GM12878 (cell line): ENCODE data around the gene FHOD3. TPM values are rescaled to one million over a fixed set of nuclear protein-coding genes. Genes with fewer than 3 reads are reported as not detected.

Source experiments
- BHLHE40 ChIP-seq, 2 experiments: fragments of 450-650 bp in 1 of 2; IDR thresholded peaks; 2 replicates each; pipeline ENCODE4 v1.6.1; 2011 to 2017; ENCODE audit warnings: low read depth in 2 of 2, borderline replicate concordance in 1 of 2, improper control_type of control experiment in 1 of 2, low read length in 1 of 2, mild to moderate bottlenecking in 1 of 2
- CBX3 ChIP-seq: fragments of 200-600 bp; sonication (generic); IDR thresholded peaks from 2 replicates; pipeline ENCODE4 v1.6.1; 2016; ENCODE audit warnings: low read depth, borderline replicate concordance
- CEBPB ChIP-seq, 2 experiments: fragments of 150-350 bp in 1 of 2; IDR thresholded peaks; 2 replicates each; pipeline ENCODE4 v1.6.1; 2012 to 2014; ENCODE audit warnings: low read depth in 2 of 2, low read length in 2 of 2, borderline replicate concordance in 1 of 2, inconsistent platforms in 1 of 2
- DPF2 ChIP-seq: fragments of 450-650 bp; IDR thresholded peaks from 2 replicates; pipeline ENCODE4 v1.6.1; 2017; ENCODE audit warnings: mild to moderate bottlenecking
- ESRRA ChIP-seq: IDR thresholded peaks from 2 replicates; pipeline ENCODE4 v1.6.1; 2012; ENCODE audit warnings: mild to moderate bottlenecking, low read length, improper control_type of control experiment
- GATAD2B ChIP-seq: fragments of 450-650 bp; conservative IDR thresholded peaks from 2 replicates; pipeline ENCODE4 v1.6.1; 2017; ENCODE audit warnings: low read depth, mild to moderate bottlenecking, moderate library complexity
- HDAC2 ChIP-seq: fragments of 200-600 bp; sonication (generic); IDR thresholded peaks from 2 replicates; pipeline ENCODE4 v1.6.1; 2017
- JUND ChIP-seq: IDR thresholded peaks from 2 replicates; pipeline ENCODE4 v1.6.1; 2012; ENCODE audit warnings: low read depth, mild to moderate bottlenecking, low read length, improper control_type of control experiment, moderate library complexity
- LARP7 ChIP-seq: fragments of 450-650 bp; IDR thresholded peaks from 2 replicates; pipeline ENCODE4 v1.6.1; 2017; ENCODE audit warnings: mild to moderate bottlenecking
- MYB ChIP-seq: fragments of 150-350 bp; IDR thresholded peaks from 2 replicates; pipeline ENCODE4 v1.6.1; 2014; ENCODE audit warnings: mild to moderate bottlenecking, low read depth, low read length, borderline replicate concordance
- NBN ChIP-seq: fragments of 450-650 bp; IDR thresholded peaks from 2 replicates; pipeline ENCODE4 v1.6.1; 2016
- NFIC ChIP-seq: IDR thresholded peaks from 2 replicates; pipeline ENCODE4 v1.6.1; 2012; ENCODE audit warnings: low read depth, mild to moderate bottlenecking, inconsistent platforms, low read length, moderate library complexity
- NFYA ChIP-seq: IDR thresholded peaks from 2 replicates; pipeline ENCODE4 v1.6.1; 2011; ENCODE audit warnings: low read depth, mild to moderate bottlenecking, low read length, improper control_type of control experiment, borderline replicate concordance
- NR2C2 ChIP-seq: IDR thresholded peaks from 2 replicates; pipeline ENCODE4 v1.6.1; 2011; ENCODE audit warnings: borderline replicate concordance, low read depth; ENCODE audit not compliant: control insufficient read depth, insufficient read length
- NR2F1 ChIP-seq: fragments of 450-650 bp; conservative IDR thresholded peaks from 2 replicates; pipeline ENCODE4 v1.6.1; 2017; ENCODE audit warnings: mild to moderate bottlenecking
- PAX8 ChIP-seq: fragments of 450-650 bp; IDR thresholded peaks from 2 replicates; pipeline ENCODE4 v1.6.1; 2017; ENCODE audit warnings: mild to moderate bottlenecking, moderate library complexity
- POLR2A ChIP-seq: IDR thresholded peaks from 2 replicates; pipeline ENCODE4 v1.6.1; 2011; ENCODE audit warnings: low read depth, mild to moderate bottlenecking, low read length
- POLR2AphosphoS2 ChIP-seq: IDR thresholded peaks from 2 replicates; pipeline ENCODE4 v1.6.1; 2011; ENCODE audit warnings: low read depth, mild to moderate bottlenecking, low read length, improper control_type of control experiment, moderate library complexity
- POLR2AphosphoS5 ChIP-seq: IDR thresholded peaks from 2 replicates; pipeline ENCODE4 v1.6.1; 2011; ENCODE audit warnings: mild to moderate bottlenecking, low read length, inconsistent platforms
- RB1 ChIP-seq: fragments of 450-650 bp; formaldehyde crosslinking; IDR thresholded peaks from 2 replicates; pipeline ENCODE4 v1.6.1; 2017; ENCODE audit warnings: mild to moderate bottlenecking, borderline replicate concordance
- SIN3A ChIP-seq: IDR thresholded peaks from 2 replicates; pipeline ENCODE4 v1.6.1; 2012; ENCODE audit warnings: low read depth, low read length, improper control_type of control experiment
- SMAD5 ChIP-seq: IDR thresholded peaks from 2 replicates; pipeline ENCODE4 v1.6.1; 2016; ENCODE audit warnings: antibody characterized with exemption, low read depth
- SMC3 ChIP-seq: IDR thresholded peaks from 2 replicates; pipeline ENCODE4 v1.6.1; 2011; ENCODE audit warnings: low read length, improper control_type of control experiment, borderline replicate concordance
- SUZ12 ChIP-seq: fragments of 200-600 bp; sonication (generic); IDR thresholded peaks from one replicate; pipeline ENCODE4 v1.6.1; 2018; ENCODE audit warnings: antibody characterized with exemption, mild to moderate bottlenecking; ENCODE audit not compliant: unreplicated experiment
- TCF12 ChIP-seq: IDR thresholded peaks from 2 replicates; pipeline ENCODE4 v1.6.1; 2011; ENCODE audit warnings: low read depth, mild to moderate bottlenecking, low read length
- TCF3 ChIP-seq: IDR thresholded peaks from 2 replicates; pipeline ENCODE4 v1.6.1; 2012; ENCODE audit warnings: low read depth, mild to moderate bottlenecking, low read length, borderline replicate concordance; ENCODE audit not compliant: insufficient read depth
- ZBED1 ChIP-seq: IDR thresholded peaks from 2 replicates; pipeline ENCODE4 v1.6.1; 2016; ENCODE audit warnings: borderline replicate concordance
- polyA plus RNA-seq, 11 experiments: library from polyadenylated mRNA; depleted of rRNA in 4 of 11; unstranded in 6 of 11; stranded (reverse) in 5 of 11; fragments of >200 nt; fragmentation: Nextera tagmentation in 4 of 11; fragmentation: Illumina TruSeq in 1 of 11; extraction: Ambion mirVana in 4 of 11; extraction: Trizol in 1 of 11; gene quantifications; 1 replicate in 1 of 11; 2 replicates in 10 of 11; pipeline versions ENCODE4 v1.2.1 to v1.2.3, GENCODE V29; 2011 to 2016; ENCODE audit warnings: inconsistent platforms in 2 of 11, missing spikeins in 2 of 11, low read depth in 1 of 11
- total RNA-seq, 4 experiments: library from RNA; depleted of rRNA in 3 of 4; stranded (reverse); fragments of >200 nt in 3 of 4; fragmentation: Illumina TruSeq in 1 of 4; extraction: Trizol in 1 of 4; gene quantifications; 2 replicates each; pipeline versions ENCODE4 v1.2.1 to v1.2.3, GENCODE V29; 2013 to 2021
- TF ChIP-seq, protein P1 (sequence below): IDR thresholded peaks from 2 replicates; pipeline ENCODE4 v1.6.1; 2011; ENCODE audit warnings: borderline replicate concordance, low read depth, mild to moderate bottlenecking, moderate library complexity, low read length; ENCODE audit not compliant: insufficient read depth, poor library complexity, severe bottlenecking
- TF ChIP-seq, protein P2 (sequence below): IDR thresholded peaks from 2 replicates; pipeline ENCODE4 v1.6.1; 2012; ENCODE audit warnings: low read depth, low read length, improper control_type of control experiment
- TF ChIP-seq, protein P3 (sequence below): fragments of 450-650 bp; conservative IDR thresholded peaks from 2 replicates; pipeline ENCODE4 v1.6.1; 2017; ENCODE audit warnings: mild to moderate bottlenecking, moderate library complexity

The FHOD3 gene
- total and polyA plus RNA-seq, 10 of the 15 experiments (the other 5 are each of a cell fraction or from before 2014, with no cell fraction given): 0.77 to 26.7 (median 10.4) TPM

DNA sequence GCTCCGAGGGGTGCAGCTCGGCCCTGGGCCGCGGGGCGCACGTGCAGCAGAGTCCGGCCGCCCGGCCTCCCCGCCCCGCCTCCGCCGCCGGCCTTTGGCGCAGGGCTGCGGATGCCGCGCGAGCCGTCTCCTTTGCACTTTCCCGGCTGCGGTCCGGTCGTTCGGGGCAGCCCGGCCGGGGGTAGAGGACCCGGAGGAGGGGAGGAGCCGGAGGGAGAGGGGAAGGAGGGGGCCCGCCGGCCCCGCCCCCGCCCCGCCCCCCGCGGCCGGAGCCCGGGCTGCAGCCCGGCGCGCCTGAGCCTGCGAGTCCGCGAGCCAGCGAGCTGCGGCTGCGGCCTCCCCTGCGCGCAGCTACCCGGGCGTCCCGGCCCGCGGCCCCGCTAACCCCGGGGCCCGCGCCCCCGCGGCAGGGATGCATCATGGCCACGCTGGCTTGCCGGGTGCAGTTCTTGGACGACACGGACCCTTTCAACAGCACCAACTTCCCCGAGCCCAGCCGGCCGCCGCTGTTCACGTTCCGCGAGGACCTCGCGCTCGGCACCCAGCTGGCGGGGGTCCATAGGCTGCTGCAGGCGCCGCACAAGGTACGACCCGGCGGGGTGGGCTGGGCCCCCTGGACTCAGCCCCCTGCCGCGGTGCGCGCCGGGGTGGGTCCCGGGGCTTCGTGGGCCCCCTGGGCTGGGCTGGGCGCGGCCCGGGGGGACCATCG, at the start of gene FHOD3 (continued):
- TF ChIP-seq HDAC2 (no peak), ESRRA (no peak), CEBPB (IDR thresholded peaks at IDR 0.05; ENCODE audit: borderline replicate concordance in 1 of 2, low read depth in 2 of 2, low read length in 2 of 2) (no peak), SMAD5 (no peak), POLR2A (peak; percentile 26; the same call in 1 of the 2 replicates), POLR2AphosphoS2 (no peak), CBX3 (no peak), GATAD2B (peak; percentile 77), MYB (no peak), TCF3 (no peak), PAX8 (no peak), LARP7 (peak; percentile 72), NFYA (no peak), DPF2 (0 out of 2 replicates have a peak, but pooled peaks have one; percentile 20), BHLHE40 (IDR thresholded peaks at IDR 0.05; ENCODE audit: borderline replicate concordance in 1 of 2, low read depth in 2 of 2, low read length in 1 of 2) (peak; percentile 84 to 97), POLR2AphosphoS5 (no peak), NR2C2 (no peak), RB1 (peak; percentile 64; the same call in 1 of the 2 replicates), NR2F1 (0 out of 2 replicates have a peak, but pooled peaks have one; percentile 20), NFIC (no peak), NBN (no peak), SIN3A (no peak), ZBED1 (no peak), TCF12 (no peak), SUZ12 (peak; percentile 52), JUND (no peak), SMC3 (no peak)
- TF ChIP-seq, protein P1, sequence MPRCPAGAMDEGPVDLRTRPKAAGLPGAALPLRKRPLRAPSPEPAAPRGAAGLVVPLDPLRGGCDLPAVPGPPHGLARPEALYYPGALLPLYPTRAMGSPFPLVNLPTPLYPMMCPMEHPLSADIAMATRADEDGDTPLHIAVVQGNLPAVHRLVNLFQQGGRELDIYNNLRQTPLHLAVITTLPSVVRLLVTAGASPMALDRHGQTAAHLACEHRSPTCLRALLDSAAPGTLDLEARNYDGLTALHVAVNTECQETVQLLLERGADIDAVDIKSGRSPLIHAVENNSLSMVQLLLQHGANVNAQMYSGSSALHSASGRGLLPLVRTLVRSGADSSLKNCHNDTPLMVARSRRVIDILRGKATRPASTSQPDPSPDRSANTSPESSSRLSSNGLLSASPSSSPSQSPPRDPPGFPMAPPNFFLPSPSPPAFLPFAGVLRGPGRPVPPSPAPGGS: no peak
- TF ChIP-seq, protein P2, sequence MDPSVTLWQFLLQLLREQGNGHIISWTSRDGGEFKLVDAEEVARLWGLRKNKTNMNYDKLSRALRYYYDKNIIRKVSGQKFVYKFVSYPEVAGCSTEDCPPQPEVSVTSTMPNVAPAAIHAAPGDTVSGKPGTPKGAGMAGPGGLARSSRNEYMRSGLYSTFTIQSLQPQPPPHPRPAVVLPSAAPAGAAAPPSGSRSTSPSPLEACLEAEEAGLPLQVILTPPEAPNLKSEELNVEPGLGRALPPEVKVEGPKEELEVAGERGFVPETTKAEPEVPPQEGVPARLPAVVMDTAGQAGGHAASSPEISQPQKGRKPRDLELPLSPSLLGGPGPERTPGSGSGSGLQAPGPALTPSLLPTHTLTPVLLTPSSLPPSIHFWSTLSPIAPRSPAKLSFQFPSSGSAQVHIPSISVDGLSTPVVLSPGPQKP: no peak
- TF ChIP-seq, protein P3, sequence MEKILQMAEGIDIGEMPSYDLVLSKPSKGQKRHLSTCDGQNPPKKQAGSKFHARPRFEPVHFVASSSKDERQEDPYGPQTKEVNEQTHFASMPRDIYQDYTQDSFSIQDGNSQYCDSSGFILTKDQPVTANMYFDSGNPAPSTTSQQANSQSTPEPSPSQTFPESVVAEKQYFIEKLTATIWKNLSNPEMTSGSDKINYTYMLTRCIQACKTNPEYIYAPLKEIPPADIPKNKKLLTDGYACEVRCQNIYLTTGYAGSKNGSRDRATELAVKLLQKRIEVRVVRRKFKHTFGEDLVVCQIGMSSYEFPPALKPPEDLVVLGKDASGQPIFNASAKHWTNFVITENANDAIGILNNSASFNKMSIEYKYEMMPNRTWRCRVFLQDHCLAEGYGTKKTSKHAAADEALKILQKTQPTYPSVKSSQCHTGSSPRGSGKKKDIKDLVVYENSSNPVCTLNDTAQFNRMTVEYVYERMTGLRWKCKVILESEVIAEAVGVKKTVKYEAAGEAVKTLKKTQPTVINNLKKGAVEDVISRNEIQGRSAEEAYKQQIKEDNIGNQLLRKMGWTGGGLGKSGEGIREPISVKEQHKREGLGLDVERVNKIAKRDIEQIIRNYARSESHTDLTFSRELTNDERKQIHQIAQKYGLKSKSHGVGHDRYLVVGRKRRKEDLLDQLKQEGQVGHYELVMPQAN: peak; percentile 71
